ENCODE measurements around the gene ANKMY1.

Gene ANKMY1

DNA sequence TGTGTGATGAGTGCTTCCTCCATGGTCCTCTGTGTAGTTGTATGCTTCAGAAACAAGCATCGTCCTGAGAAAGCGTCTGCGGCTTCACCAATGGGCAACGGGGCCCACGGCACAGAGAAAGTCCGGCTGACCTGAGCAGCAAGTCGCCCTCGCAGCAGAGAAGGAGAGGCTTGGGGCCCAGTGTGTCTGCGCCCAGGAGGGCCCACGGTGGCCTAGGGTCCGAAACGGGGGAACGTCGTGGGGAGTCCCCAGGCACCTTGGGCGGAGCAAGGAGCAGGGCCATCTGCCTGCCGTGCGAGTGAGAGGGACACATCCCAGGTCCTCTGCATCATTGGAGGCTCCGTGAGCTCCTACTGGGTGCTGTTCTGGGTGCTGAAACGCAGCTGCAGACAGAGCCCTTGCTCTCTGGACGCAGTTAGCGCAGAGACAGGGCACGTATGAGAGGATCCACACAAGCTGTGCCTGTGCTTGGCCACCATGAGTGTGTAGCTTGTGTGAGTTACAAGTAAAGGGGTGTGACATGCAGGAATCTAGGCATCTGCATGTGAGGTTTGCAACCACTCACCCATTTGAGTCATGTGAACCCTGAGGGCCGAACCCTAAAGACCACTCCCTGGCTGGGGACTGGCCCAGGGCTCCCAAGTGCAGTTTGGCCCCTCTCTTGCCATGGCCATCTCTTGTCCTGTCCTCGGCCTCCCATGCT is 111.7 kb downstream of the ANKMY1 start:
- no peak for DNase-seq

DNA sequence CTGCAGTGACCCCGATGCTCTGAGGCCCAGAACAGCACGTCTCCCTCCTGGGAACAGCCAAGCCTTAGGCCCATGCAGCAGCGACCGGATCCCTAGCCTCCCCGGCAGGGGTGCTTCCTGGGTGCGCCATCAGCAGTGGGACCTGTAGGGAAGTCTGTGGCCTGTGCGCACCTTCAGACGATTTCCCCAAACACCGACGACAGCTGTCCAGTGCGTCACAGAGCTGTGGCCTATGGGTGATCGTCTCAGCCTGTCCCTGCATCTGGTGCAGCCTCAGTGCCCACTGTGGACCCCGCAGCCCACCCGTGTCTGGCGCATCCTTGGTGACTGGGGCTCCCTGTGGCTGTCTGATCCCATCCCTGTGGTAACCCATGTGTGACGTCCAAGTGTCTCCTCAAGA is 113.3 kb downstream of the ANKMY1 start:
- no peak for DNase-seq

DNA sequence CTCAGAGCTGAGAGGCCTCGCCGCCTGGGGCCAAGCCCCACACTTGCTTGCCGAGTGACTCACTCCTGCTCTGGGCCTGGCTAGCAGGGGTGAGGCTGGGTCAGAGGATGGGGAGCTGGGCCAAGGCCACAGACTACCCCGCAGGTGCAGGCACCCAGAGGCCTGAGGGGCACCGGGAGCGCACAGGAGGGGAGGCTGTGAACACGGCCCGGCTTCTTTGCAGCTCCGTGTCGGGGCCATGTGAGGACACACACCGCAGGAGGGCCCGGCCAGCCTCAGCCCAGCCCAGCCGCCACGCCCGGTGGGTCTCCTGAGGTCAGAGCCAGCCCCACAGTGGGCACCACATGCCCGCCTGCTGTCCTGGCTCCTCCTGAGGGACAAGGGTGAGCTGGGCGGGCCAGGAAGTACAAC is 113.9 kb downstream of the ANKMY1 start:
- DNase-seq = no peak

DNA sequence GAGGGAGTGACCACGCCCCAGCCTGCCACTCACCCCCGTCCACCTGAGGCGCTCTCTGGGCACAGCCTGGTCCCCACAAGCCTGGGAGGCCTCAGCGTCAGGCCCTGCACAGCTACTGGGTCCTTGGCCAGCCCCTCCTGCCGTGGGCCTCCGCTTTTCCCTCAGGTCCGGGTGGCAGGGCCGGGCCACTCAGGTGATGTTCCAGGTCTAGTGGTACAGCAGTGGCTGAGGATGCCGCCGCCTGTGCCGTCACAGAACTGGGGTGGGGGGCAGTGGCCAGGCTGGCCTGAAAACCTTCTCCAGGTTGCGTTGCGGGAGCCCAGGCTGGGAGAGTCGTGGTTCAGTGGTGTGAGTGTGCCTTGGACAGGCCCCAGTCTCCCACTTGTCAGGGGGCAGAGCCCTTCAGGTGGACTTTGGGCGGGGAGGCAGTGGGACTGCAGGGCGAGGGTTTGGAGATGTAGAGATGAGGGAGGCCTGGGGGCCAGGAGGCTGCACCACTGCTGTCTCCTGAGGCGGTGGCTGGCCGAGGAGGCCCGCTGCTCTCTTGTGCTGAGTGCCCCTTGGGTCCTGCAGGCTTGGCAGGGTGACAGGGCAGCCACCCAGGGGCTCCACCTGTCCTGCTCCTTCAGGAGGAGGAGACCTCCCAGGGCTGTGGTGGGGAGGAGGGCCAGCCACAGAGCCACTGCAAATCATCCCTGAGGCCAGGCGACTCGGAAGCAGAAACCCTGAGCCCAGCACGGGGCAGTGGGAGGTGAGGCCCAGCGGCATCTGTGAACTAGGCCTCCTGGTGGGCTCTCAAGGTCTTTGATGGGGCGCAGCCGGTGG is 114.7 kb downstream of the ANKMY1 start:
- no peak for DNase-seq

DNA sequence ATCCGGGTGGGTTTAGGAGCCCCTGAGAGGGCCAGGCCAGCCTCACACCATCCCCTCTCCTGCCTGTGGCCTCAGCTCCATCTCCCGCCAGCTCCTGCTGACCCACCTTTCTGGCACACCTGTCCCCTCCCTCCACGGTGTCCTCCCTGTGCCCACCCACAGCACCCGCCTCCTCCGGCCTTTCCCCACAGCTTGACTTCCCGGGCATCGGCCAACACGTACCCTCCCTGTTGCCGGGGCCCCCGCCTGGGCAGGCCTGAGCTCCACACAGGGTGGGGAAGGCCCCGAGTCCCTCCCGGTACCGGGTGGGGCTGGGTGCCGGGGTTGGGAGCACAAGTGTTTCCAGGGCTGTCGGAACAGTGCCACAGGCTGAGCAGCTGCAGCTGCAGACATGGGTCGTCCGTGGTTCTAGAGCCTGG is 115.8 kb downstream of the ANKMY1 start:
- no peak for DNase-seq

DNA sequence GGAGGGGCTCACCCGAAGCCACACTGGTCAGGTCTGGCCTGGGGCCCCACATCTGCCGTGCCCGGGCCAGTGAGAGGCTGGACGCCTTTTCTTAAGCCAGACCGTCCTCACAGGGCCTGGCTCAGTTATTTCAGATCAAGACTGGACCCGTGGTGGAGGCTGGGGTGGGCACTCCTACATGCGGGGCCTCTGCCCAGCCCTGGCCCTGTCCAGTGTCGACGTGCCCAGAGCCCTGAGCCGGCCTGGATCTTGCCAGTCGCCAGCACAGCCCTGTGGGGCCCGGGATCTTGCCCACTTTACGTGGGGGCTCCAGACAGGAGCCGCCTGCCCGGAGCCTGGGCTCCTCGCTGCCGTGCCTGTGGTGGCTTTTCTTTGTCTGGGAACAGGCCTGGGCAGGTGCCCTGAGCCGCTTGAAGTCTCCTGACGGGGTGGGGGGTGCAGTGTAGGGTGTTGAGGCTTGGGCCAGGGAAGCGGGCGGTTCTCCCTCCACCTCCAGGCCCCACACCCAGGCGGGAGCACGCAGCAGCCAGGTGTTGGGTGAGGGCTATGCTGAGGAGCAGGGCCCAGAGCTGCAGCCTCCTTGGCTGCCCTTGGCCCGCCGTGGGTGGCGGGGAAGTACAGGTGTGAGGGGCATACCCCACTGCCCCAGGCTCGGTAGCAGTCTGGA is 116.3 kb downstream of the ANKMY1 start:
- DNase-seq = no peak

DNA sequence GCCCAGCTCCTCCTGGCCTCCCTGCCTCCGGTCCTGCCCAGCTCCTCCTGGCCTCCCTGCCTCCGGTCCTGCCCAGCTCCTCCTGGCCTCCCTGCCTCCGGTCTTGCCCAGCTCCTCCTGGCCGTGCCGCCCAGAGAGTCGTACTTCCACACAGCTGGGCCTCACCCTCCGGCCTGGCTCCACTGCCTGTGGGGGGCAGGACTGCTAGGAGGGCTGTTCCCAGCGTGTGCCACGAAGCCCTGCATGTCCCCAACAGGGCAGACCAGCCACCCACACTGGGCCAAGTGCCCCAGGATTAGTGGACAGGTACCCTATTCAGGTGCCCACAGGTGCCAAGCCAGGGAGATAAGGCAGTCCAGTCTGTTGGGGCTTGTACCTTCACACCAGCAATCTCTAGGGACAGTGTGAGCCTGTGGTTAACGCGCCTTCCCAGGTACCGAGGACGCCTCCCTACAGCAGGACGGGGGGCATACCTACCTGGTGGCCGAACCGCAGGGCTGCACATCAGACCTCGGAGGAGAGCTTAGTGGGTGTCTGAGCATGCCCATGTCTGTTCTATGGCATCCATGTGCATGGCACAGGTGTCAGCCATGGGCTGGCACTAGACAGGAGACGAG is 117.0 kb downstream of the ANKMY1 start:
- no peak for DNase-seq

DNA sequence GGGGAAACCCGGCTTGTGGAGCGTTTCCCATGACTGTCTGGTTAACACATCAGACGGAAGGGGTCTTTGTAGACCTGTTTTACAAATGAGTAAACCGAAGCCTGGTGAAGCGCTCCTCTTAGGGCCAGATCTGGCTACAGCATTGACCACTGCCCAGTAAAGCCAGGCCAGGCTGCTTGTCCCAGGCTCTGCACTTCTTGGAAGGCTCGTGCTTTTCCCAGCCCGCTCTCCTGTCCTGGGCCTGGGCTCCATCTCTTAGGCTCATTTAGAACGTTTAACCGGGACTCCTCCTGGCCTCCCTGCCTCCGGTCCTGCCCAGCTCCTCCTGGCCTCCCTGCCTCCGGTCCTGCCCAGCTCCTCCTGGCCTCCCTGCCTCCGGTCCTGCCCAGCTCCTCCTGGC is 117.5 kb downstream of the ANKMY1 start:
- no peak for DNase-seq

DNA sequence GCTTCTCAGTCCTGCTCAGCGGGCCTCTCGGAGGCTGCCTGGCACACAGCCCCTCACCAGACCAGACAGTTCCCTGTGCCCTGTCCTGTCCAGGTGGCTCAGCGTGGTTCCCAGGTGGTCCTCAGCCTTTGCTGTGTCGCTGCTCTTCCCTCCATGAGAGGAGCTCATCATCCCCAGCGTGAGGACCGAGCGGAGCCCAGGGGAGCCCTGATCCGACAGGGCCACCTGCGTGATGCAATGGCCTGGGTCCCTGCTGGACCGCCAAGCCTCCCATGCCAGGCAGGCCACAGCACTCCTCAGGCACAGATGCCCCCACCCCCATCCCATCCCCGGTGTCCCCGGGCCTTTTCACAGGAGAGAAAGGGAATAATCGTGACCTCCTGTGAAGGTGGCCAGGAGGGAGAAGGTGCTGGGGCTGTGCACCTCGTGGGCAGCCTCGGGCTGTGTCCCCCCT is 118.1 kb downstream of the ANKMY1 start:
- no peak for DNase-seq

DNA sequence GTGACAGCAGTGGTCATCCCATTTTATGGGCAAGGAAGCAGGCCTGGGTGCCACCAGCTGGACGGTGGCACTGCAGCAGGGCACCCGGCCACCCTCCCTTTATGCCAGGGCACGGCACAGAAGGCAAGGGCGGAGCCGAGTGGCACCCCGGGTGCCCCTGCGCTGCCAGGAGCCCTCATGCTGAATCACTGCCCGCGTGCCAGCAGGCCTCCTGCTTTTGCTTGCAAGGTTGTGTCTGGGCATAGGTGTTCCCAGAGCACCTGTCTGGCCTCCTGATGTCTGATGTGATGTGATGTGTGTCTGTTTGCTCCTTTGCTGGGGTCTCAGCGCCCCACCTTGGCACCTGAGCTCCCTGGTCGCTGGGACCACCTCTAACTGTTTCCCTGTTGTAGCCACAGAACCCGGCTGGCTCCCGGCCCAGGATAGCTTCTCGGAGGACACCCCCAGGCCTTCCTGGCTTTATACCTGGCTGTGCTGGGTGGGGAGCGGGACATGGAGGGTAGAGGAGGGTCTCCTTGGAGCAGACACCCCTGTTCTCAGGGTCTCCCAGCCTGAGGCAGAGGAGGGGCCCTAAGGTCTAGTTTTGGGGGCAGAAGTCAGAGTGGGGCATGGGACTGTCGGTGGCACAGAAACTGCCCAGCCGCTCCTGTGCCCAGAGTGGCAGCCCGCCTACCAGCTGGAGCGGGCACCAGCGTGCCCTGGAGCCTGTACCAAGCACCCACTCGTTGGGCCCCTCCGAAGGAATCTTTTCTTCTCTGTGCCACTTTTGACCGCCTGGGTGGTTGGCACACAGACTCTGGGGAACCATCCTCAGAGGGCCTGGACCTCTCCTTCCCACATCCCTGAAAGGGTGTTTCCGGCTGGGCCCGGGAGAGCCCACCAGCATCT is 118.7 kb downstream of the ANKMY1 start:
- no peak for DNase-seq

DNA sequence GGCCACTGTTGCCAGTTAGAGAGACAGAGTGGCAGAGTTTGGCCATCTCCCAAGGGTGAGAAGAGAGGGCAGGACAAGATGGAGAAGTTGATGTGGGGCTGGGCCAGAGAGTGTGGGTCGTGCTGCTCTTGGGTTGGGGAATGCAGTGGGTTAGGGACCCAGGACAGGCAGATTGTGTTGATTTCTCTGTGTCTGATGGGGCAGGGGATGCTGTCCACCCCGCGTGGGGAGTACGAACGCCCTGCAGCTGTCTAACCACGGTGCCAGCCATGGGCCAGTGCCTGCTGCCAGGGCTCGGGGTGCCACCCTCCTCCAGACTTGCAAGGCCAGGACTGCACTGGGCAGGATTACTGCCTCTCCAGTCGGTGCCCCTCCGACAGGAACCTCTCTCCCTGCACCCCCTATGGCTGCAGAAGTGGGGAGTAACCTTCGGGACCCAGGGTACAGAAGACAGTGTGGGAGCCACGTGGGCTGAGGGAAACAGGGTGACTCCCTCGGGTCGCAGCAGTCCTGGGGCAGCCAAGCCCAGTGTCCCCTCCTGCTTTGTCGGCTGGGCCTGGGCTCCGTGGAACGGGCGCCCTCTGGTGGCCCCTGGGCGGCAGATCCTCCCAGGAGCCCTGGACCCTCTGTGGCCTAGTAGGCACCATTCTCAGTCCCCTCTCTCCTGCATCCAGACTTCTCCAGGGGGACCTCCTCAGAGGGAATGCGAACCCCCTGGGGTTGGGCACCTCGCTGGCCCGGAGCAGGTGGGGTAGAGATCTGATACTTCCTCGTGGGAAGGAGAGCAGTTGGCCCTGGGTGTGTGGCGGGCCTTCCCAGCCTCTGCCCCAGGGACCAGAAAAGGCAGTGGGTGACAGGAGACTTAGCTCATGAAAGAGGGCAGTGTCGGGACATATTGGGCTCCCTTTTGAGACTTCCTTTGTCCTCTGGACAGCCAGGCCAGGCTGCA is 119.7 kb downstream of the ANKMY1 start:
- DNase-seq = peak; percentile 71

DNA sequence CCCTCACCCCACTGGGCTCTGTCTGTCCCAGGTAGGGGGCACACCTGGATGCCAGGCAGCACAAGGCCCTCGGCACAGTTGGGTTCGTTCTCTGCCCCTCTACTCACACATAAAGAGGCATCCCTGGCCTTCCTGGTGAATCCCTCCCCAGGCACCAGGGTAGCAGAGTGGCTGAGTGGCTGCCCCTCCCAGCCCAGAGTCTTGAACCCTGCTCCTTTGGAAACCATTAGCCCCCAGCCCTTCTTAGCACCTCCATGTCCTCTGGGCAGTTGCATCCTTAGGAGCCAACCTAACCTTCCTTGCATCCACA is 120.3 kb downstream of the ANKMY1 start:
- DNase-seq = no peak

DNA sequence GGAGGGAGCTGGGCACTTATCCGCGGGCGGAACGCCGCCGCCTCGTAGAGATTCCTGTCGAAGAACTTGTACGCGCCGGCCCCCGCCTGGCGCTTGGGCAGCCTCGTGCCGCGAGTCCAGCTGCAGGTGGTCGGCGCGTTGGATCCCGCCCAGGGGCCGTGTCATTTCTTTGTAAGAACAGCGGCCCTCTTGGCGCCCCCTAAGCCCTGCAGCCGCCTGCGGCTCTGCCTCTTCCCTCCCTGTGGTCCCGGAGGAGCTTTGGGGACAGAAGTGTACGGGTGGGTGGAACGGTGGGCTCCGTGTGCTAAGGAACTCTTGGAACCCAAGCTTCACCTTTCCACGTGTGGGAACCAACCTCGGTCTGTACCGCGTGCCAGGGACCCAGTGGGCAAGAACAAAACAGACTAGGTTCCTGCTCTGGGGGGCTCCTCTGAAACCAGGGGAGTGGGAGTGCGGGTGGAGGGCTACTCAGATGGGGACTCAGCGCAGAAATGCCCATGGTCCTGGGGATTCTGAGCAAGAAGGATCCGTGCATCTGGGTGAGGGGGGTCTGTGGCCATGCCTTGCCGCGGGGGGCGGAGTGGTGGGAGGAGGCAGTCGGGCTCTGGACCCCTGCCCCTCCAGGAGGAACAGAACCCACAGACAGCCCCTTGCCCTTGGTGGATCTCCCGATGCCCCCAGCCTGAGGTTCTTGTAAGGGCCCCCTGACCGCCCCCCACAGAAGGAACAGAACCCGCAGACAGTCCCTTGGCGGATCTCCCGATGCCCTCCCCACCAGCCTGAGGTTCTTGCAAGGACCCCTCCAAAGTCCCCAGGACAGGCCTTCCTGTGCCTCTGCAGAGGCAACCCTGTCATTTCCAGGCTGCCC is 120.9 kb downstream of the ANKMY1 start:
- no peak for DNase-seq

DNA sequence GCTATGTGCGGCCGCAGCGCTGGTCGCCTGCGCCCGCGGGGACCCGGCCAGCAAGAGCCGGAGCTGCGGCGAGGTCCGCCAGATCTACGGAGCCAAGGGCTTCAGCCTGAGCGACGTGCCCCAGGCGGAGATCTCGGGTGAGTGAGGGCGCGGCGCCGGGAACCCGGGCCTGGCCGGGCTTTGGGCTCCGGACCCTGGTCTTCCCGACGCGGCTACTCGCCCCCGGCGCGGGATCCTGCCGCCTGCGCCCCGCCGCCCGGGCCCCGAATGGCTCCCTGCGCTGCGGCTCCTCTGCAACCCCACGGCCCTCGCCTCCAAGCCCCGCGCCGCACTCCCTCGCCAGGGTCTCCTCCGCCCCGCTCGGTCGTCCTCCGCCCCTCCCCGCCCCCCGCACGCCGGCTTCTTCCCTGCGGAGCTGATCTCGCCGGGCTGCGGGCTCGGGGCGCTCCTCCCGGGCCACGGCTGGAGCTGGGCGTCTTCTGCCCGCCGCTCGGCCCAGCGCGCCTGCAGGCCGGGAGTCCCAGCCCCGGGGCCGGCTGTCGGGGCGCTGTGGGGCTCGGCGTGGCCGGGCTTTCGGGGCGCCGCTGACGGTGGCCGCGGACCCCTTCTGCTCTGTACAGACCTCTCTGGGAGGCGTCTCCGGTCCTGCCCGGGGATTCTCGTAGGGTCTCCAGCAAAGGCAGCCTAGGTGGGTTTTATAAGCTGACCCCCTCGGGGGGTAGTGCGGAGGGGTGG is 121.7 kb downstream of the ANKMY1 start:
- no peak for DNase-seq

DNA sequence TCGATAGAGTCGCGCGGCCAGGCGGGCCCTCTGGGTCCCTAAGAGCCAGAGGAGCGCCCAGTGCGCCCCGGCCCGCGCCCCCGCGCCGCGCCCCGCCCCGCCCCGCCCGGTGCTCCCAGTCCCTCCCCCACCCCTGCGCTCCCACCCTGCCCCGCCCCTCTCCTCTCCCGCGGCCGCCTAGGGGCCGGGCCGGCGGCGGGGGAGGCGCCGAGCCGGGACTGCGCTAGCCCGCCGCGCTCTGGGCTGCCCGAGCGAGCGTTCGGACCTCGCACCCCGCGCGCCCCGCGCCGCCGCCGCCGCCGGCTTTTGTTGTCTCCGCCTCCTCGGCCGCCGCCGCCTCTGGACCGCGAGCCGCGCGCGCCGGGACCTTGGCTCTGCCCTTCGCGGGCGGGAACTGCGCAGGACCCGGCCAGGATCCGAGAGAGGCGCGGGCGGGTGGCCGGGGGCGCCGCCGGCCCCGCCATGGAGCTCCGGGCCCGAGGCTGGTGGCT is 122.3 kb downstream of the ANKMY1 start, which contains the start of gene GPC1:
Gene GPC1, plus strand, starts transcription at position 207 of the 491 bp plus-strand sequence. Its CDS starts 256 bp downstream, at position 463.
- DNase-seq = peak; percentile 87

DNA sequence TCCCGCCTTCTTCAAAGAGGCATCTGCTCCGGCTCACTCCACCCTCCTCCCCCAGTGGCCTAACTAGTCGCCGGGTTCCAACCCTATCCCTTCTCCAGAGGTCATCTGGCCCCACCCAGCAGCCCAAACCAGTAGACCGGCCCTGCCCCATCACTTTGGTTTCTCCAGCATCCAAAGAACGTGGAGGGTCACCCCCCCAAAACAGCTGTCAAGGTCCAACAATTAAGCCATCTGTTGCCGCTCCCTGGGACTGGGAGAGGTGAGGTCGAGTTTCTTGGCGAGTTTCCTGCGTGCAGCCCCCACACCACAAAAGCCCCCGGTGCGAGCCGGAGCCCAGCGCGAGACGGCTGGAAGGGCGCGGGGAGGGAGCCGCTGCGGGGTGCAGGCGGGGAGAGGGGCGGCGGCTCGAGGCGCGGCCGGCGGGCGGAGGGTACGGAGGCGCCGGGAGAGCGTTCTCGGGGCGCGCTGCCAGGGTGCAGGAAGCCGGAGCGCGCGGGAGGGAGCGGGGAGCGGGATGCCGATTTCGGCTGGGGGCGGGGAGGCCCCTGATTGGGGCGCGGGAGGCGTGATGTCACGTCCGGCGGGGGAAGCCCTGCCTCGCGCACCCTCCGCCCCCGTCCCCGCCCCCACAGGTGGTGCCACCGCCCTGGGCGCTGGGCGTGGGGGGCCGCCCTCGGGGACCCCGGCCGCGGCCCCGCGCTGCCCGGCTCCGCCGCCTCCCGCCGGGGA is 122.9 kb downstream of the ANKMY1 start:
- peak; percentile 93 for DNase-seq

DNA sequence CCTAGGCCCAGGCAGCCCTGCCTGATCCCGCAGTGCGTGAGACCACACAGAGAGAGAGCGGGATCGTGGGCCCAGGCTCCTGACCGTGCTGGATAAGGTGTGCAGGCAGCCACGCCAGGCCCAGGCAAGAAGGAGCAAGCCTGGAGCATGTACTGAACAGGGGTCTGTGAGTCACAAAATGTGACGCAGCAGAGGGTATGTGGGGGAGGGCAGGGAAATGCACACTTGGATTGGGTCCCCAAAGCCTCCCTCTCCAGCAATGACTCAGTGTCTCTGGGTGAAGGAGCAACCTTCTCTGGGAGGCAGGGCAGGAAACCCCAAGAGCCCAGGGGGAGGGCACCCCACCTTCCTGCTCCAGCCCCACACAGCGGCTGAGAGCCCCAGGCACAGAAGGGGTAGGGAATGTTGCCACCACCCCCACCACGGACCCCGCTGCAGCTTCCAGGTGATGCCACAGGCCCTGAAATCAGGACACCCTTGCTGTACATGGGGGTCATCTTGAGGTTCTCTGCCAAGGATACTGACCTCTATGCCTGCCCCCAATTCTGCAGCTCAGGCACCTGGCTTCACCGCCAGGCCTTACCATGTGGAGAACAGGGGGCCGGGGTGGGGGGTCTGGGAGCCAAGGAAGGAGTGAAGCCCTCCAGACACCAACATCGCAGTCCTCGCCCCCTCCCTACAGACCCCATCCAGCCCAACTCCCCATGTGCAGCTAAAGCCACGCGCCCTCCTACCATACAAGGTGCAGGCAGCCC is 123.6 kb downstream of the ANKMY1 start:
- DNase-seq = peak; percentile 93
